GM06990 (cell line): ENCODE data around the gene JMJD6.
A peak's percentile ranks its signal among the peaks of the same experiment; 100 is the strongest.

Source experiments
- DNase-seq: peaks from one replicate; pipeline ENCODE4 v3.0.0-alpha.2; 2011; ENCODE audit not compliant: insufficient read length; ENCODE audit errors: extremely low read depth
- H3K27me3 ChIP-seq: replicated peaks from 2 replicates; pipeline ENCODE4 v1.6.0; 2011; ENCODE audit warnings: low read length; ENCODE audit not compliant: control insufficient read depth, insufficient read depth
- H3K36me3 ChIP-seq: 2 replicates; pipeline ENCODE4 v1.5.1; 2011; ENCODE audit warnings: low read length; ENCODE audit not compliant: control insufficient read depth, insufficient read depth
- H3K4me3 ChIP-seq: replicated peaks from 2 replicates; pipeline ENCODE4 v1.5.1; 2011; ENCODE audit warnings: low read depth, mild to moderate bottlenecking, control low read depth, low read length
- TF ChIP-seq, protein P1 (sequence below): IDR thresholded peaks from 2 replicates; pipeline ENCODE4 v1.5.1; 2011; ENCODE audit warnings: low read length, control low read depth, mild to moderate bottlenecking, inconsistent platforms; ENCODE audit not compliant: insufficient read depth, poor library complexity, severe bottlenecking

Gene JMJD6

DNA sequence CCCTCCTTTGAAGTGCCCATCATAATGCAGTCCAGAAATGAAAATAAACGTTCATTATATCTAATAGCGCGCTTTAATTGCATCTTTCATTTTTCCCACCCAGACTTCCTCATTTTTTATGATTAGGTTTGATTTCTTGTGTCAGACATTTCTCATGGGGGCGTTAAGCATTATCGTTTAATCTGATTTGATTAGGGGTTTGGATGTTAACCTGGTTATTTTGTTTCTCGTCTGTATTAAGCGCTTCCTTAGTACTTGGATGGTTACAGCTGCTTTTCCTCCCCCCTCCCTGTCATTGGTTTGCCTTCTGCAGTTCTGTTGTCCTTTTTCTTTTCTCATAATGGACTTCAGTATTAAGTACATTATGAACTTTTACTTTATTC lies 12.1 kb upstream of the JMJD6 start:
- TF ChIP-seq, protein P1, sequence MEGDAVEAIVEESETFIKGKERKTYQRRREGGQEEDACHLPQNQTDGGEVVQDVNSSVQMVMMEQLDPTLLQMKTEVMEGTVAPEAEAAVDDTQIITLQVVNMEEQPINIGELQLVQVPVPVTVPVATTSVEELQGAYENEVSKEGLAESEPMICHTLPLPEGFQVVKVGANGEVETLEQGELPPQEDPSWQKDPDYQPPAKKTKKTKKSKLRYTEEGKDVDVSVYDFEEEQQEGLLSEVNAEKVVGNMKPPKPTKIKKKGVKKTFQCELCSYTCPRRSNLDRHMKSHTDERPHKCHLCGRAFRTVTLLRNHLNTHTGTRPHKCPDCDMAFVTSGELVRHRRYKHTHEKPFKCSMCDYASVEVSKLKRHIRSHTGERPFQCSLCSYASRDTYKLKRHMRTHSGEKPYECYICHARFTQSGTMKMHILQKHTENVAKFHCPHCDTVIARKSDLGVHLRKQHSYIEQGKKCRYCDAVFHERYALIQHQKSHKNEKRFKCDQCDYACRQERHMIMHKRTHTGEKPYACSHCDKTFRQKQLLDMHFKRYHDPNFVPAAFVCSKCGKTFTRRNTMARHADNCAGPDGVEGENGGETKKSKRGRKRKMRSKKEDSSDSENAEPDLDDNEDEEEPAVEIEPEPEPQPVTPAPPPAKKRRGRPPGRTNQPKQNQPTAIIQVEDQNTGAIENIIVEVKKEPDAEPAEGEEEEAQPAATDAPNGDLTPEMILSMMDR = no peak
- Histone ChIP-seq H3K27me3 (no peaks in the 10 kb centered on the region), H3K4me3 (peak overlapping the region; percentile 93), H3K36me3 (peaks cover 10% of the 10 kb centered on the region)
- no peak for DNase-seq

GRCh38 chr17:76737676-76738467 lies 11.5 kb upstream of the JMJD6 start, which contains the start of gene MFSD11:
Gene MFSD11 (plus strand): TSS chr17:76738119. CDS start chr17:76738353, 234 bp downstream.
- peak; percentile 99 for DNase-seq
- peak within 1 kb of the TSS; percentile 100 for H3K4me3 ChIP-seq
- TF ChIP-seq, protein P1 = no peak
- H3K27me3 ChIP-seq = no peaks in the 10 kb centered on the region
- H3K36me3 ChIP-seq = peaks cover 11% of the 10 kb centered on the region

- peak; percentile 99 for DNase-seq
- TF ChIP-seq, protein P1 = no peak
- Histone ChIP-seq H3K4me3 (peak within 1 kb of the TSS; percentile 100), H3K36me3 (peaks cover 12% of the 10 kb centered on the region), H3K27me3 (no peaks in the 10 kb centered on the region)
Observed at GRCh38 chr17:76737082-76737675, 10.8 kb upstream of the JMJD6 start, which contains the start of gene SRSF2. Gene SRSF2 (minus strand): TSS chr17:76737331. CDS start chr17:76737160, 171 bp downstream.

- peak; percentile 82 for DNase-seq
- TF ChIP-seq, protein P1 = no peak
- peaks cover 12% of the 10 kb centered on the region for H3K36me3 ChIP-seq
- peak overlapping the region; percentile 100 for H3K4me3 ChIP-seq
- no peaks in the 10 kb centered on the region for H3K27me3 ChIP-seq
Observed at GRCh38 chr17:76736349-76737081, 10.1 kb upstream of the JMJD6 start.

- H3K36me3 ChIP-seq = peaks cover 15% of the 10 kb centered on the region
- no peaks in the 10 kb centered on the region for H3K27me3 ChIP-seq
- TF ChIP-seq, protein P1 = peak; percentile 26
- DNase-seq = no peak
- peak overlapping the region; percentile 100 for H3K4me3 ChIP-seq
Observed at GRCh38 chr17:76735586-76736348, 9.4 kb upstream of the JMJD6 start.
